HG03442 (cell line): Measurements from ENCODE around the gene CALHM2.

Experiments
- ATAC-seq: cut with Tn5 transposase; IDR thresholded peaks from one replicate; pipeline ENCODE4 v1.9.1; 2021; ENCODE audit warnings: mild to moderate bottlenecking, moderate library complexity; ENCODE audit not compliant: unreplicated experiment

CALHM2 gene

DNA sequence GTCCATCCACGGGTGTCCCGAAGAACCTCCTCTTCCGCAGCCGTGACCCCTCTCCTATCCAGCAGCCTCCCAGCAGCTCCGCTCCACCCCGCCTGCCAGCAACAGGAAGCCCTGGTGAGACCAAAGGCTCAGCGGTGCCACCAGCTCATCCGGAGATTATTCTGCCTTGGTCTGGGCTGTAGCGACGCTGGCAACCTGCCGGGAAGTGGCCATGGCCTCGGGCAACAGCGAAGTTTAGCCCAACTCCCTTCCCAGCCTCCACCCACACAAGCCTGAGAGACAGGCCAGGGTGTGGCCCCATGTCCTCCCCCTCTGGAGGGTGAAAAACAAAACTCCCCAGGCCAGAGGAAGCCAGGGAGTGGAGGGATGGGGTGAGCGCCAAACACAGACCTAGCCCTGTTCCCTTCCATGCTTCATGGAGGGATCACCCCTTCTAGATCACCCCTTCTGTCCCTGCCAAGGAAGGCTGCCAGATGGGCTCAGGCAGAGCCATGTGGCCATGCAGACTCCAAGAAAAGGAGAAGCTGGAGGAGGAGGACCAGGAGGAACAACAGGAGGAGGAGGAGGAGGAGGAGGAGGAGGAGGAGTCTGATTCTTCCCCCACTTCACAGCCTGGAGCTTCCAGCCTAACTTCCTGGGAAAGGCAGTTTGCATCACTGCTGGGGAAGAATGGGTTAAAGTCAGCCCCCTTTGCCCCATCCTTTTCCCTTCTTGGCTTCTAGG is 918 bp downstream of the CALHM2 start:
- no peak for ATAC-seq

DNA sequence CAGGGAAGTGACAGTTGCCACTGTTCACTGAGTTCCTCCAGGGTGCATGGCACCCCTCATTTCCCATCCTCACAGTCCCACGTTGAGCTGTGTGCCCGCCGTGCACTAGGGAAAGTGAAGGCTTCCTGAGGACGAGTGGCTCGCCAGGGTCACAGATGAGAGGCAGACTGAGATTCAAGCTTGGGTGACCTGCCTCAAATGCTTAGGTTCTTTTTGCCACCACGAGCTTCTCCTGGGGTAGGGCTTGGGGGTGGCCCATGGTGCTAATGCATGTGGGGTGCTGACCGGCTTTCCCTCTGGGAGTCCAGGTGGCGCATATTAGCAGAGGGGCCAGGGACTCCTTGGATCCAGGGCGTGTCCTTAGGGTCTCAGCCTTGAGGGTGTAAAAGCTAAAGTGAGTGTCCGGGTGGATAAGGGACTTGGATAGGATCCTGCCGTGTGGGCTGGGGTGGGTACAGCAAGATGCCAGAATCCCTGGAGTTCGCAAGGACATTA is 1.9 kb downstream of the CALHM2 start:
- no peak for ATAC-seq

DNA sequence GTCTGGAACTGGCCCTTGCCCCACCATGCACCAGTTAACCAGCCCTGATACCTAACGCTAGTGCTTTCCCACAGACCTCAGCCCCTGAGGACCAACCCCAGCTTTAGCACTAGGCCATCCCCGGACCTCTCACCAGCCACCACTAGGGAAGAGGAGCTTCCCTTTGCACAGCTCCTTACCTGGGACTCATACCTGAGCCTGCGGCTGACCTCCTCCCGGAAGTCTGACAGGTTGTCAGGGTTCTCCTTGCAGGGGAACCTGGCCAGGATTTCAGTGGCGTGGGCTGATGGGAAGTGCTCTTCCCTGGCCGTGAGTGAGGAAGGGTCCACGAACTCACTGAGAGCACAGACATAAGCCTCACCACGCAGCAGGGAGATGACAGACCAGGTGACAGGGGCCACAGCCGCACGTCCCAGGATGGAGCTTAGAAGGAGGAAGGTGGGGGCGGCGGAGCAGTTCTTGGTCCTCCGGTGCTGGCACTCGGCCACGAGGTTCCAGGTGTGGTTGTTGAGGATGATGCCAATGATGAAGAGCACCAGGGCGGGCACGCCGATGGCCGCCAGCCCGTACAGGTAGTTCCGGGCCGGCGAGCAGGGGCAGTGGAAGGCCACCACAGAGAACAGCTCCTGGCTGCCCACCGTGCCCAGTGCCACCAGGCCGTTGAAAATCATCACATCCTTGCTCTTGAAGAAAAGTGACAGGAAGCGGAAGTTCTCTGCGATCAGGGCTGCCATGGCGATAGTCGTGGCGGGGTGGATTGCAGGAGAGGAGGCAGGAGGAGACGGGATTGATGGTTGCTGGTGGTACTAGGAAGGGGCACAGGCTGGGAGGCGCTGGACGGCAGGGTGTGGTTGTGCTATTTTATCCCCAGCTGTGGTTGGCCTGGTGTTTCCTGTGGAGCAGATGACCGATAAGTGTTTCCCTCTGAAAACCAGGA is 2.7 kb downstream of the CALHM2 start:
- ATAC-seq = no peak

DNA sequence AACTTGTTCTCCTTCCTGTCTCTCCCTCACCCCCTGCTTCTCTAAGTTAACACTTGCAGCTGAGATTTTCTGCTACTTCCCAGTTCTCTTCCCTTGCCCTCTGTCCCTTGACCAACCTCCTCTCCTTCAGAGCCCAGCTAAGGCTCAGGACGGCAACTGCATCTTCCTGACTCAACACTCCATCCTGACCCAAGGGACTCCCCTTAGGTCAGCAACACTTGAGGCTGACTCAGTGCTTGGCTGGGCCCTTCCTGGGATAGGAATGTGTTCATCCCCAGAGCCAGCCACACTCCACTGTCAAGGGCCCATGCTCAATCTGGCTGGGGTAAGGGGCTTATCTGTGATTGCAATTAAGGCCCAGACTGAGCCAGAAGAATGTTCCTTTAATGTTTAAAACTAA is 3.4 kb downstream of the CALHM2 start:
- ATAC-seq = no peak

DNA sequence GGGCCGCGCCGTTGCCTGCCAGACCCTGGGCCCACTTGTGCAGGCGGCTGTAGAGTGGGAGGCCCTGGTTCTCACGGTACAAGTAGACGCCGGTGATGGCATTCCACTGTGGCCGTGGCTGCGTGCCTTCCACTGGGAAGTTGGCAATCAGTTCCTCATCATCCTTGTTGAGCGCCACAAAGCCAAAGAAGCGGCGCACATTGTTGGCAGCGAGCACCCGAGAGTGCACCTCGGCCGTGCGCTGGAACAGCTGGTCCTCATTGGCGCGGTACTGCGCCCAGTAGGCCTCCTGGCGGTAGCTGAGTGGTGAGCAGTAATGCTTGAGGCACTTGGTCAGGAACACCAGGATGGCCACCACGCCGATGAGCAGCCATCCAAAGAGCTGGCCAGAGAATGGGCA is 5.0 kb downstream of the CALHM2 start:
- ATAC-seq = no peak

DNA sequence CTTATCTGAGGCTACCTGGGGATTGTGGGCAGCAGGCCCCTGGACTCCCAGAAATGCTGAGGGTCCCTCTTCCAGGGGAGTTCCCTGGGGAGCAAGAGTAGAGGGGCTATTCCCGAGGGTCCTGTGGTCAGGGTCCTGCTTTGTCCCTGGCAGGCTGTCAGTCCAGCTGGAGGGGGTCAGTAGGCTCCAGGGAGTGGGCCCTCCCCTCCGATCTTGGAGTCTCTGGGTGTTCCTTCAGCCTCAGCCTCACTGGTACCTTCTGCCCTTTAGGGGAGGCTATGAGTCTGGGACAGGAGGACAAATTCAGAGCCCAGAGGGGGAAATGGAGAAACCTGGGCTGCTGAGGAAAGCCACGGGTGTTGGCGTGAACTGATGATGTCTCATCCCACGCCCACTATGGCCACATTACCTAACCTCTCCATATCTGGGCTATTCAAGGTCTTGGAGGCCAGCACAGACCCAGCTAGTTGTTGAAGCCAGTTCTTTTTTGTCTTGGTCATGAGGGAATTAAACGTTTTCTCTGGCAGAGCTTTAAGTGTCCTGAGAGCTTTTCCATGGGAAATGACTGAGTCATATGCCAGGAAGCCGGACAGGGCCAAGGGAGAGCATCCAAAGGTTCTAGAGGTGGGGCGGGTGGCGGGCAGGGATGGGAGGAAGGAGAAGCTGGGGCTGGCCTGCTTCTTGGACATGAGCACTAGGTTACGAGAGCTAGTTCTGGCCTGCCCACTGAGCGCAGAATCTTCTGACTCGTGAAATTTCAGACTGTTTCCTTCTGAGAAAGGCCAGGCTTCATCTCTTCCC is 6.2 kb downstream of the CALHM2 start:
- no peak for ATAC-seq

DNA sequence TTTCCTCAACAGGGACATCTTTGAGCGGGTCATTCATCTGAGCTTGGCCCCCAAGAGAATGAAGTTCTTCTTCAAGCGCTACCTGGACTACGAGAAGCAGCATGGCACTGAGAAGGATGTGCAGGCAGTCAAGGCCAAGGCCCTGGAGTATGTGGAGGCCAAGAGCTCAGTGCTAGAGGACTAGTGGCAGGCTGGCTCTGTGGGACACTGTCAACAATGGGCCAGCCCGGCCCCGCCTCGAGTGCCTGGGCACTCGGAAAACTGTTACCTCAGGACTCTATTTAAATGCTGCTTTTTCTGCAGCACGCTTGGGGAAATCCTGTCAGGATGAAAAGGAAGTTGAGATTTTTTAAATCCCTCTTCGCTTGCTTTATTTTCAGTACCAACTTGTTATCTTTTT is 6.8 kb downstream of the CALHM2 start:
- ATAC-seq = no peak

DNA sequence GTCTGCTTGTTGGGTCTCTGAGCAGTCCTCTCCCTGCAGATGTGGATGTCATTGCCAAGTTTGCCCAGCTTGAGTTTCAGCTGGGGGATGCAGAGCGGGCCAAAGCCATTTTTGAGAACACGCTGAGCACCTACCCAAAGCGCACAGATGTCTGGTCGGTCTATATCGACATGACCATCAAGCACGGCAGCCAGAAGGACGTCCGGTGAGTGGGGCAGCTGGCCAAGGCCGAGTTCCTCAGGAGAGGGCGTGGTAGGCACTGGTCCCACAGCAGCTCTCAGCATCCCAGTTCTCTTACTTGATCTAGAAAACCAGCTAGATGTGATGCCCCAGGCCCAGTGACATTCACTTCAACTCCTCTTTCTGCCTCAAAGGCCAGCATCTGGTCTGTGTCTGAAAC is 7.7 kb downstream of the CALHM2 start:
- ATAC-seq = no peak

DNA sequence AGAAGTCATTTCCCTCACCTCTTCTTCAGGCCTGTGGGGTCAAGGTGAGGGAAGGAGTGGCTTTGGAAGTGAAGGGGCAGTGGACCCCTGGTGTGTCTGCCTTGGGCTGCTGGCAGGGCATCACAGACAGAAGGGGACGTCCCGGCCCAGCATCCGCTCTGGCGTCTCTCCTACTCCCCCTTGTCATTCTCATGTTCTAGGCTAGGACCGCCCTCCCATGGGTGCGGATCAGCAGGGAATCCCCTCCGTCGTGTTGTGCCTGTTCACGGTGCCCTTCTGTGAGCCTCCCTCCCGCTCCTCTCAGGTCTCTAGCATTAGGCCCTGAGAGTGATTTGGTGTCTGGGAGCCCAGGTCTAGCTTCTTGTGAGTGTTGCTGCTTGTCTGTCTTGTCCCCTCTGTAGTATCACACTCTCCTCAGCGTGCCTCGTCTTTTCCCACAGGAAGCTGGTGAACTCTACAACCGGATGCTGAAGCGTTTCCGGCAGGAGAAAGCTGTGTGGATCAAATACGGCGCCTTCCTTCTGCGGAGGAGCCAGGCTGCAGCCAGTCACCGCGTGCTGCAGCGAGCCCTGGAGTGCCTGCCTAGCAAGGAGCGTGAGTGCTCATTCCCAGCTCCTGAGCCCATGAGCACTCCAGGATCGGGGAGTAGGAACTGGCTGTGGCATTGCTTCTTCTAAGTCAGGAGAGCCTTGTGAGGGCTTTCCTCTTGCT is 8.5 kb downstream of the CALHM2 start:
- no peak for ATAC-seq

DNA sequence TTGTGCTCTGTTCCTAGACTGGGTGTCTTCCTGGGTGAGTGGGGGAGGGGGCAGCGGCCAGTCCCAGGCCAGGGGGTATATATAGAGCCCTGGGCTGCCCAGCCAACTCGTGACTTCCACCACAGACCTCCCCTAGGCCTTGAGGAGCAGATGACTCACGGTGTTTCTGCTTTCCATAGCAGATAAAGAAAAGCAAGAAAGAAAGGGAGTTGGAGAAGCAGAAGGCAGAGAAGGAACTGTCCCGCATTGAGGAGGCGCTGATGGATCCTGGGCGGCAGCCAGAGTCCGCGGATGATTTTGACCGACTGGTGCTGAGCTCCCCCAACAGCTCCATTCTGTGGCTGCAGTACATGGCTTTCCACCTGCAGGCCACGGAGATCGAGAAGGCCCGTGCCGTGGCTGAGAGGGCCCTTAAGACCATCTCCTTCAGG is 10.1 kb downstream of the CALHM2 start:
- no peak for ATAC-seq

DNA sequence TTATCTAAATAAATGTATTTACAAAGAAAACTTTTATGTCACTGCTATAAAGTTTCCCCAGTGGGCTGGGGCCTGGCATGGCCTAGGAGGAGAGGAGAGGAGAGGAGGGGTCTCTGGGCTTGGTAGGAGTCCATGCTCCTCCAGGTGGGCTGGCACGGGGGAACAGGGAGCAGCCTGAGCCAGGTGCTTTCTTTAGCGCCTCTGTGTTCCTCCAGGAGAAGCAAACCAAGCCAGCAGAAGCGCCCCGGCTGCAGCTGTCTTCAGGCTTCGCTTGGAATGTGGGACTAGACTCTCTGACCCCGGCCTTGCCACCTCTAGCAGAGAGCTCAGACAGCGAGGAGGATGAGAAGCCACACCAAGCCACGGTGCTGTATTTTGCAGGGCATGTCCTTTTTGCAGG is 10.6 kb downstream of the CALHM2 start:
- ATAC-seq = no peak

DNA sequence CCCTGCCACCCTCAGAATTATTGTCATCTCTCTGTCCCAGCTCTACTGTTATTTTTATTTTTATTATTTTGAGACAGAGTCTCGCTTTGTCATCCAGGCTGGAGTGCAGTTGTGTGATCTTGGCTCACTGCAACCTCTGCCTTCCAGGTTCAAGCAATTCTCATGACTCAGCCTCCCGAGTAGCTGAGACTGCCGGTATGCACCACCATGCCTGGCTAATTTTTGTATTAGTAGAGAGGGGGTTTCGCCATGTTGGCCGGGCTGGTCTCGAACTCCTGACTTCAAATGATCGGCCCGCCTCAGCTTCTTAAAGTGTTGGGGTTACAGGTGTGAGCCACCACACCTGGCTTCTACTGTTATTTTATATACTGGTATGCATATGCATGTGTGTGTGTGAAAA is 11.0 kb downstream of the CALHM2 start:
- ATAC-seq = no peak

DNA sequence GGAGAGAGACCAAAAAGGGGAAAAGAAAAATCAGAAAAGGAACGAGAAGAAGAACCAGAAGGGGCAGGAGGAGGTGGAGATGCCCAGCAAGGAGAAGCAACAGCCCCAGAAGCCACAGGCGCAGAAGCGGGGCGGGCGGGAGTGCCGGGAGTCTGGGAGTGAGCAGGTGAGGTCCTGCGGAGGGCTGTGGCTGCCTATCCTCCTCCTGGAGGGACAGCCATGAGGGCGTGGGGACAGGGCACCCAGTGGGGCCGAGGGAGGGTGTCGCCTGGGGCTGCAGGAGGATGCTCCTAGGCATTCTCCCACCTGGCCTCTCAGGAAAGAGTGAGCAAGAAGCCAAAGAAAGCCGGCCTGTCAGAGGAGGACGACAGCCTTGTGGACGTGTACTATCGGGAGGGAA is 11.8 kb downstream of the CALHM2 start:
- ATAC-seq = no peak

DNA sequence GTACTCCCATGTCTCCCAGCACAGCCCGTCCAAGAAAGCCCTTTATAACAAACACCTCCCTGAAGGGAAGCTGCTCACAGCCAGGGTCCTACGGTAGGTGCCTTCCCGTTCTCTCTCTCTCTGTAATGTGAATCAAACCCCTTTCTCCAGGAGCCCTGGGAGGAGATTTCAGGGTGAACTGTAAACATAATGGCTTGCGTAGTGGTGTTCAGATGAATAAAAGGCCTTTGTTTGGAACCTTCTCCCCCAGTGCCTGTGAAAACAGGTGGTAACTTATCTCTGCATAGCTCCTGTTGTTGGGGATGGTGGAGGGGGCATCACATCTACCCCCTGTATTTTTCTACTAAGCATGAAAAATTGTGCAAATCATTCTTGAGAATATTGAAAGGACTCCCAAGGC is 12.4 kb downstream of the CALHM2 start:
- ATAC-seq = no peak

DNA sequence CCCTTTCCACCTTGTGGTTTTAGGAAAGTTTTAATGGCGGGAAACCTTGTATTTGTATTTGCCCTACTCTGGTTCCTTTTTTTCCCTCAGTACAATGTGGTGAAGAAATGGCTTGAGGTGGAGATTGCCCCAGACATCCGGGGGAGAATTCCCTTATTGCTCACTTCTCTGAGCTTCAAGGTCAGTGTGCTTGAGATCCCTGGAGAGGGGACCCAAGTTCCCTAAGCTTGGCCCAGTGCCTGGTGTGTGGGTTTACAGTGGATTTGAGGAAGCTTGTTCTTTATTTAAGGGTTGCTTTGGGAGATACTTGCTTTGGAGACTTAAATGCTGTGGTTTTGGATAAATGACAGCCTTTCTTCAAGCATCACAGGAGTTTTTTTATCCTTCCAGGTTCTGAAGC is 18.3 kb downstream of the CALHM2 start:
- ATAC-seq = no peak

DNA sequence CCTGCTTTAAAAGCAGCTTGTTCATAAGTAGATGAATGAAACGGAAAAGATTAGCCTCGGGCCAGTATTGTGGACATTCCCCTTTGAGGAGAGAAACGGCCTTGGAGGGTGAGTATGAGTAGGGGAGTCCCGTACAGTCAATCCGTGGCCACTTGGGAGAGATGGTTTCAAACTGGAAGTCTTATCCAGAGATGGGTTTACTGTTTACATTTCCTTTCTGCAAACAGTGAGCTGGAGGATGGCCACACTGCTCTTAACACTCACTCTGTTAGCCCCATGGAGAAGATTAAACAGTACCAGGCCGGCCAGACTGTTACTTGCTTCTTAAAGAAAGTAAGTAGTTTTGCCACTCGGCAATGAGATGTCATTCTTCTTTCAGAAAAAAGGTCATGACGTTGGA is 20.3 kb downstream of the CALHM2 start:
- ATAC-seq = no peak

DNA sequence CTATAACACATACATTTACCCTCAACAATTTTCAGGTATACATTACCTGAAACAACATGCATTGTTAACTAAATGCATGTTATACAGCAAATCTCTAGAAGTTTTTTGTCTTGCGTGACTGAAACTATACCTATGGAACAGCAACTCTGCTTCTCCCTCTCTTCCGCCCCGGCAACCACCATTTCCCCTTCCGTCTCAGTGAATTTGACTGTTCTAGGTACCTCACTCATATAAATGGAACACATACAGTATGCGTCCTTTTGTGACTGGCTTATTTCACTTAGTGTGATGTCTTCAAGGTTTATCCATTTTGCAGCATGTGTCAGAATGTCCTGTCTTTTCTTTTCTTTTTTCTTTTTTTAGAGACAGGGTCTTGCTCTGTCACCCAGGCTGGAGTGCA is 22.5 kb downstream of the CALHM2 start:
- no peak for ATAC-seq

DNA sequence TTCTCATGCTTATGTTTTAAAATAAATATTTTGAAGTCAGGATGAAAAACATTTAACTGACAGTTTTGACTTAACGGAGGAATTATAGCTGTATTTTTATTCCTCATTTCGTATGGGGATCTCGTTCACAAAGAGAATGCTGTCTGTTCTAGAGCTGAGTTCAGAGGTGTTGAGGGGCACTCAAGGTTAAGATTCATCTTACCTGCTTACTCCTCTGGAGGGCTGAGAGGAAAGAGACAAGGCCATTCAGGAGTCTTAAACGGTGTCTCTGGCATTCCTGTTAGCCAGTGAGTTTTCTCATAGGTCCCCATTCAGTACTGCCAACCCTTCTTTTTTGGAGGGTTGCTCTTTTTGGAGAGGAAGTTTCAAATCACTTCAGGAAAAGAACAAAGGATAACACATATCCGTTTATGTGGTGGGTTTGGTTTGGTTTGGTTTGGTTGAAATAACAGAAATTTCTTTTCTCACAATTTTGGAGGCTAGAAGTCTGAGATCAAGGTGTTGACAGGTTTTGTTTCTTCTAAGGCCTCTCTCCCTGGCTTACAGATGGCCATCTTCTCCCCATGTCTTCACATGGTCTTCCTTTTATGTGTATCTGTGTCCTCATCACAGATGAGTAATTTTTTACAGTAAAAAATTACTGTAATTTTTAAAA is 23.1 kb downstream of the CALHM2 start:
- no peak for ATAC-seq

DNA sequence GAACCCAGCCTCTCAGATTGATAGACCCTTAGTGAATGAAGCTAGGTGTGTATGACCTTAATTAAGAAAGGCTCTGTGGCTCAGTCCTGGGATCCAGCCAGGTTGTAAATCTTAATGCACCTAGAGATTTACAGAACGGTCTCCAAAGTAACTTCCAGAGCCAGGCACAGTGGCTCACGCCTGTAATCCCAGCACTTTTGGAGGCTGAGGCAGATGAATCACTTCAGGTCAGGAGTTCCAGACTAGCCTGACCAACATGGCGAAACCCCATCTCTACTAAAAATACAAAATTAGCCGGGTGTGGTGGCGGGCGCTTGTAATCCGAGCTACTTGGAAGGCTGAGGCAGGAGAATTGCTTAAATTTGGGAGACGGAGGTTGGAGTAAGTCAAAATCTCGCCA is 24.3 kb downstream of the CALHM2 start:
- ATAC-seq = no peak

DNA sequence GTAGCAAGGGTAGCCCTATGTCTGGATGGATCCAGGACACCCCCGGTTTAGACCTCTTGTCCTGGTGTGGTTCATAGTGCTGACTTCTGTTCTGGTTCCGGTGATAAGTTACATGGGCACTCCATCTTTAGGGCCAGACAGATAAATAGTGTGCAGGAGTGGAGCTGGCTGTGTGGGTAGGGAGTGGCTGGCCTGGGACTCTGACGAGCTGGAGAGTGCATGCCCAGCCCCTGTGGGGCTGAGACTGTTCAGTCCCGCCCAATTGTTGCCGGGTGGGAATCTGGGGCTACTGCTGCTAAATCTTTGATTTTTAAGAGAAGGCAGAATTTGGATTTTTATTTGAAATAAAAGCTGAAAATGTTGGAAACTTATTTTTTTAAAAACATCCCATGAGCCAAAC is 28.4 kb downstream of the CALHM2 start:
- no peak for ATAC-seq
